HEK293T (cell line): ENCODE results near the gene CSNK1D.
A peak's percentile ranks its signal among the peaks of the same experiment; 100 is the strongest.

Experiments used
- CTCF ChIA-PET: fragments of 350-600 bp; formaldehyde crosslinking; extraction: SDS; loops from one replicate; lab custom pipeline; 2021; ENCODE audit warnings: antibody characterized with exemption, inconsistent platforms; lab: Yijun Ruan, JAX
- POLR2A ChIA-PET: fragments of 350-600 bp; formaldehyde crosslinking; extraction: SDS; loops from one replicate; lab custom pipeline; 2020; ENCODE audit warnings: antibody characterized with exemption, inconsistent platforms; lab: Yijun Ruan, JAX
- DNase-seq: peaks from one replicate; pipeline ENCODE4 v3.0.0; 2012; ENCODE audit warnings: mixed read lengths; ENCODE audit errors: extremely low spot score
- ARNT ChIP-seq: fragments of 450-650 bp; IDR thresholded peaks from 2 replicates; pipeline ENCODE4 v1.6.1; 2017; ENCODE audit warnings: mild to moderate bottlenecking
- BHLHE40 ChIP-seq: fragments of 450-650 bp; IDR thresholded peaks from 2 replicates; pipeline ENCODE4 v1.6.1; 2016; ENCODE audit warnings: mild to moderate bottlenecking, moderate library complexity, borderline replicate concordance
- CTBP1 ChIP-seq: fragments of 450-650 bp; IDR thresholded peaks from 2 replicates; pipeline ENCODE4 v1.6.1; 2016; ENCODE audit warnings: borderline replicate concordance
- ELF4 ChIP-seq: fragments of 450-650 bp; IDR thresholded peaks from 2 replicates; pipeline ENCODE4 v1.6.1; 2017; ENCODE audit warnings: antibody characterized with exemption
- FOXA1 ChIP-seq: fragments of 450-650 bp; IDR thresholded peaks from 2 replicates; pipeline ENCODE4 v1.6.1; 2016; ENCODE audit warnings: mild to moderate bottlenecking
- FOXK2 ChIP-seq: fragments of 450-650 bp; IDR thresholded peaks from 2 replicates; pipeline ENCODE4 v1.6.1; 2016; ENCODE audit warnings: mild to moderate bottlenecking
- FOXM1 ChIP-seq: fragments of 450-650 bp; IDR thresholded peaks from 2 replicates; pipeline ENCODE4 v1.6.1; 2017; ENCODE audit warnings: mild to moderate bottlenecking, borderline replicate concordance
- HDGF ChIP-seq: fragments of 450-650 bp; IDR thresholded peaks from 2 replicates; pipeline ENCODE4 v1.6.1; 2017; ENCODE audit warnings: antibody characterized with exemption, borderline replicate concordance
- L3MBTL2 ChIP-seq: fragments of 450-650 bp; conservative IDR thresholded peaks from 2 replicates; pipeline ENCODE4 v1.6.1; 2016; ENCODE audit warnings: mild to moderate bottlenecking
- LEF1 ChIP-seq: fragments of 450-650 bp; IDR thresholded peaks from 2 replicates; pipeline ENCODE4 v1.6.1; 2017; ENCODE audit warnings: mild to moderate bottlenecking, borderline replicate concordance
- NFRKB ChIP-seq: fragments of 450-650 bp; IDR thresholded peaks from 2 replicates; pipeline ENCODE4 v1.6.1; 2016; ENCODE audit warnings: mild to moderate bottlenecking, moderate library complexity
- PKNOX1 ChIP-seq: fragments of 450-650 bp; IDR thresholded peaks from 2 replicates; pipeline ENCODE4 v1.6.1; 2016
- SP1 ChIP-seq: fragments of 450-650 bp; IDR thresholded peaks from 2 replicates; pipeline ENCODE4 v1.6.1; 2017
- SUZ12 ChIP-seq: fragments of 450-650 bp; IDR thresholded peaks from 2 replicates; pipeline ENCODE4 v1.6.1; 2016; ENCODE audit warnings: mild to moderate bottlenecking
- TARDBP ChIP-seq: fragments of 450-650 bp; IDR thresholded peaks from 2 replicates; pipeline ENCODE4 v1.6.1; 2016
- ZNF384 ChIP-seq: fragments of 450-650 bp; IDR thresholded peaks from 2 replicates; pipeline ENCODE4 v1.6.1; 2016

The CSNK1D gene

GRCh38 chr17:82236142-82236971 is 37.1 kb downstream of the CSNK1D start:
- ChIA-PET CTCF (interaction anchor here (0.6 to 2.1 kb wide), 13 partner anchors 8 to 173 kb away, joined by 3 to 8 read pairs (median 4); no protein-coding TSS in a partner anchor), POLR2A (interaction anchor here (0.6 to 1.9 kb wide), 4 partner anchors 10 to 56 kb away, joined by 3 to 13 read pairs (median 4); no protein-coding TSS in a partner anchor)
- DNase-seq, result peak; percentile 80
- no peak for TF ChIP-seq FOXK2
- TF ChIP-seq FOXM1, result no peak
- no peak for TF ChIP-seq SUZ12
- TF ChIP-seq CTBP1, result no peak
- TF ChIP-seq ELF4, result no peak
- TF ChIP-seq BHLHE40, result no peak
- TF ChIP-seq PKNOX1, result no peak
- no peak for TF ChIP-seq LEF1
- no peak for TF ChIP-seq ARNT
- TF ChIP-seq SP1, result no peak
- TF ChIP-seq NFRKB, result no peak
- no peak for TF ChIP-seq FOXA1
- TF ChIP-seq ZNF384, result no peak
- no peak for TF ChIP-seq L3MBTL2

GRCh38 chr17:82235775-82236141 is 37.7 kb downstream of the CSNK1D start:
- CTCF ChIA-PET, result interaction anchor here (0.7 to 2.1 kb wide), 9 partner anchors 9 to 174 kb away, joined by 3 to 8 read pairs (median 5); no protein-coding TSS in a partner anchor
- DNase-seq, result no peak
- POLR2A ChIA-PET, result interaction anchor here (0.6 to 1.9 kb wide), 3 partner anchors 19 to 56 kb away, joined by 3 to 13 read pairs (median 4); no protein-coding TSS in a partner anchor
- TF ChIP-seq SP1, result no peak
- TF ChIP-seq FOXM1, result no peak
- TF ChIP-seq SUZ12, result no peak
- TF ChIP-seq HDGF, result no peak
- TF ChIP-seq NFRKB, result no peak
- no peak for TF ChIP-seq CTBP1
- no peak for TF ChIP-seq BHLHE40
- no peak for TF ChIP-seq FOXK2
- TF ChIP-seq ELF4, result no peak
- TF ChIP-seq L3MBTL2, result no peak
- no peak for TF ChIP-seq ZNF384
- no peak for TF ChIP-seq TARDBP
- no peak for TF ChIP-seq PKNOX1
- no peak for TF ChIP-seq FOXA1
- no peak for TF ChIP-seq ARNT
- no peak for TF ChIP-seq LEF1

GRCh38 chr17:82235056-82235774 is 38.3 kb downstream of the CSNK1D start:
- ChIA-PET POLR2A (interaction anchor here (1.9 kb wide), 1 partner anchor 57 kb away, joined by 13 read pairs; no protein-coding TSS in a partner anchor), CTCF (interaction anchor here (0.7 to 2.1 kb wide), 8 partner anchors 9 to 174 kb away, joined by 3 to 8 read pairs (median 6); no protein-coding TSS in a partner anchor)
- no peak for DNase-seq
- no peak for TF ChIP-seq ARNT
- TF ChIP-seq HDGF, result no peak
- TF ChIP-seq FOXK2, result no peak
- no peak for TF ChIP-seq NFRKB
- no peak for TF ChIP-seq TARDBP
- no peak for TF ChIP-seq L3MBTL2
- TF ChIP-seq SUZ12, result no peak
- no peak for TF ChIP-seq FOXM1
- TF ChIP-seq CTBP1, result no peak
- TF ChIP-seq SP1, result no peak
- TF ChIP-seq ELF4, result no peak
- no peak for TF ChIP-seq BHLHE40
- no peak for TF ChIP-seq ZNF384

- no peak for DNase-seq
- CTCF ChIA-PET, result no interaction called here
- POLR2A ChIA-PET, result no interaction called here
- no peak for TF ChIP-seq FOXA1
- TF ChIP-seq CTBP1, result no peak
- TF ChIP-seq SUZ12, result no peak
- no peak for TF ChIP-seq HDGF
- TF ChIP-seq LEF1, result no peak
- TF ChIP-seq L3MBTL2, result no peak
- TF ChIP-seq PKNOX1, result no peak
- TF ChIP-seq ELF4, result no peak
- TF ChIP-seq BHLHE40, result no peak
- TF ChIP-seq FOXK2, result no peak
- TF ChIP-seq TARDBP, result no peak
- no peak for TF ChIP-seq ARNT
- no peak for TF ChIP-seq FOXM1
- no peak for TF ChIP-seq NFRKB
- TF ChIP-seq SP1, result no peak
- no peak for TF ChIP-seq ZNF384
Measured at GRCh38 chr17:82234211-82235055, 39.1 kb downstream of the CSNK1D start.
